Mesothelial cell of epicardium (in vitro differentiated cells): ENCODE results near the gene FZD7. TPM values are rescaled to one million over a fixed set of nuclear protein-coding genes. Genes with fewer than 3 reads are reported as not detected.

ENCODE experiments used
- DNase-seq, 2 experiments: peaks; one replicate each; pipeline ENCODE4 v3.0.0; 2021; ENCODE audit warnings: low spot score in 2 of 2; ENCODE audit not compliant: unreplicated experiment in 2 of 2
- H3K27ac Mint-ChIP-seq: 2 replicates; pipeline ENCODE4 v1.8.0; 2021; ENCODE audit warnings: mixed read lengths
- H3K27me3 Mint-ChIP-seq: 2 replicates; pipeline ENCODE4 v1.8.0; 2021; ENCODE audit warnings: low read depth, mixed read lengths
- H3K36me3 Mint-ChIP-seq: 2 replicates; pipeline ENCODE4 v1.8.0; 2021; ENCODE audit warnings: mixed read lengths
- H3K4me1 Mint-ChIP-seq: 2 replicates; pipeline ENCODE4 v1.8.0; 2021; ENCODE audit warnings: mixed read lengths
- H3K4me3 Mint-ChIP-seq: 2 replicates; pipeline ENCODE4 v1.8.0; 2021; ENCODE audit warnings: mild to moderate bottlenecking, moderate library complexity, mixed read lengths
- H3K9me3 Mint-ChIP-seq: 2 replicates; pipeline ENCODE4 v1.8.0; 2021; ENCODE audit warnings: mixed read lengths
- total RNA-seq: library from RNA; stranded (reverse); gene quantifications from 3 replicates; pipeline ENCODE4 v1.2.1, GENCODE V29; 2021
- TF ChIP-seq, protein P1 (sequence below): fragments of 200-600 bp; sonication (generic); IDR thresholded peaks from one replicate; pipeline ENCODE4 v1.5.0; 2021; ENCODE audit warnings: antibody characterized with exemption; ENCODE audit not compliant: unreplicated experiment

The FZD7 gene
- total RNA-seq, 1 donor from 2014 or later: 132 TPM

DNA sequence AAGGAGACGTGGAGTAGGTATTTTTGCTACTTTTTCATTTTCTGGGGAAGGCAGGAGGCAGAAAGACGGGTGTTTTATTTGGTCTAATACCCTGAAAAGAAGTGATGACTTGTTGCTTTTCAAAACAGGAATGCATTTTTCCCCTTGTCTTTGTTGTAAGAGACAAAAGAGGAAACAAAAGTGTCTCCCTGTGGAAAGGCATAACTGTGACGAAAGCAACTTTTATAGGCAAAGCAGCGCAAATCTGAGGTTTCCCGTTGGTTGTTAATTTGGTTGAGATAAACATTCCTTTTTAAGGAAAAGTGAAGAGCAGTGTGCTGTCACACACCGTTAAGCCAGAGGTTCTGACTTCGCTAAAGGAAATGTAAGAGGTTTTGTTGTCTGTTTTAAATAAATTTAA, 3.4 kb downstream of the FZD7 start:
- Mint-ChIP-seq H3K36me3 (peaks cover 9% of the 10 kb centered on the region), H3K27me3 (no peaks in the 10 kb centered on the region), H3K27ac (no peak overlapping the region), H3K4me1 (peaks cover 31% of the 10 kb centered on the region), H3K4me3 (no peak overlapping the region), H3K9me3 (no peaks in the 10 kb centered on the region)
- TF ChIP-seq, protein P1, sequence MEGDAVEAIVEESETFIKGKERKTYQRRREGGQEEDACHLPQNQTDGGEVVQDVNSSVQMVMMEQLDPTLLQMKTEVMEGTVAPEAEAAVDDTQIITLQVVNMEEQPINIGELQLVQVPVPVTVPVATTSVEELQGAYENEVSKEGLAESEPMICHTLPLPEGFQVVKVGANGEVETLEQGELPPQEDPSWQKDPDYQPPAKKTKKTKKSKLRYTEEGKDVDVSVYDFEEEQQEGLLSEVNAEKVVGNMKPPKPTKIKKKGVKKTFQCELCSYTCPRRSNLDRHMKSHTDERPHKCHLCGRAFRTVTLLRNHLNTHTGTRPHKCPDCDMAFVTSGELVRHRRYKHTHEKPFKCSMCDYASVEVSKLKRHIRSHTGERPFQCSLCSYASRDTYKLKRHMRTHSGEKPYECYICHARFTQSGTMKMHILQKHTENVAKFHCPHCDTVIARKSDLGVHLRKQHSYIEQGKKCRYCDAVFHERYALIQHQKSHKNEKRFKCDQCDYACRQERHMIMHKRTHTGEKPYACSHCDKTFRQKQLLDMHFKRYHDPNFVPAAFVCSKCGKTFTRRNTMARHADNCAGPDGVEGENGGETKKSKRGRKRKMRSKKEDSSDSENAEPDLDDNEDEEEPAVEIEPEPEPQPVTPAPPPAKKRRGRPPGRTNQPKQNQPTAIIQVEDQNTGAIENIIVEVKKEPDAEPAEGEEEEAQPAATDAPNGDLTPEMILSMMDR: no peak
- no peak for DNase-seq

DNA sequence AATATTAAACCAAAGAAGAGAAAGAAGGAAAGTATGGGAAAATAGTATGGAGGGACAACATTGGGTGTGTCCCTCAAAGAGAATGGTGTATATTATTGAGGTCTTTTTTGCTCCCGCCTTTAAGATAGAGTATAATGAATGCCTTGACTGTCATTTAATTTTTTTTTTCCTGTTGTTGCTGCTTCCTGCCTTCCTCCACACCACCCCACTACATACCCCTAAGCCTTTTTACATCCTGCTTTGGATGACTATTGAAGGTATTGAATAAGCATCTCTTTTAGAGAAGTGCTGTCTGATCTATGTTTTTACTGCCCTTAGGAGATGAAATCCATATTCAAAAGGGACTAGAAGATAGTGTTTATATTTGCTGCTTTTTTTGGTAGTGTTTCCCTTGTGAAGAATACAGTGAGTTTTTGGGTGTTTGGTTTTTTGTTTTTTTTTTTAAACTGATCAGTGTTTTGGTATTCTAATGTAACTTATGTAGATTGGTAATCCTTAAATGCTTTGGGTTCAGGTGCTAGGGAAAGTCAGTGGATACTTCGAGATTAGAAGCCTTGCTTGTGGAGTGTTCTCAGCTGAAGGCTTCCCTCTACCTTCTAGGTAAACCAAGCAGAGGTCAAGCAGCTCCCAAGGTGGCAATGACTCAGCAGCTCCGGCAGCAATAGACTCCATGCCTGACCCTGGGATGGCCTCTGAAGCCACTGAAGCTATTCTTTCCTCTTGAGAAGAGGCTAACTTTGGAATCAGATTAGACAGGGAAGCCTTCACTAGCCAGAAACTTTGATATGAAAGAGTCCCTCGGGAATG, 5.0 kb downstream of the FZD7 start:
- no peak for DNase-seq
- peaks cover 25% of the 10 kb centered on the region for H3K4me1 Mint-ChIP-seq
- H3K4me3 Mint-ChIP-seq: peak overlapping the region; percentile 72
- no peaks in the 10 kb centered on the region for H3K27me3 Mint-ChIP-seq
- peak overlapping the region; percentile 83 for H3K27ac Mint-ChIP-seq
- no peaks in the 10 kb centered on the region for H3K9me3 Mint-ChIP-seq
- peaks cover 9% of the 10 kb centered on the region for H3K36me3 Mint-ChIP-seq
- TF ChIP-seq, protein P1: no peak

DNA sequence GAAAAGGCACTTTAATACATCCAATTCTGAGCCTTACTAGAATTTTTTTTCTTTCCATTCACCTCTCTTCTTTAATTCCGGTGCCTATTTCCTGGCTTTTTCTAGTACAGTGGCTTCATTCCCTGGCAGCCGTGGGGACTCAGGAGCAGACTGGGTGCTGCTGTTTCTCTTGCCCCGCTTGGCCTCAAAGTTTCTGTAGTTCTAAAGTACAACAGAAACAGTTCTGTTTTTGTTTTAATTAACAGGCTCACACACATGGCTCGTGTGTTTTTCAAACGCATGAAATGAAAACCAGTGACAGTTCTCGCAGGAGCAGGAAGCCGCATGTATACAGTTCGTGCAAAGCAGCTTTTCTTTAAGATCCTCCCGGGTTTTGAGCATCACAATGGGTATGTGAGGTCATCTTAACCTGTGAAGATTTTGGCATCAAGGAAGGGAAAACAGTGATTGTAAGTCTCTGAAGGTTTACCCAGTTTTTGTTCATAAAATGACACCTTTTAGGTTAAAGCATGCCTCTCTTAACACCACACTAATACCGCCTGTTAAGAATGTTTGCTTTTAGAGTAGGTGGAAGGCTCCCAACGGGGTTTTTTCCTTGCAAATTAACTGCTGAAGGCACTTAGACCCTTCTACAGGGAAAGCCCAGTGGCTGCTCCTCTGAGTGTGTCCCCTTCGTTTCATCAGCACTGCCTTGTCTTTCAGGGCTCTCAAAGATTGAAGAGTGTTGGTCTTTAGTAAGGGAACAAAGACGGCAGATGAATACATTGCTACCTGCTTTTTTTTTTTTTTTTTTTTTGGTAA, 5.8 kb downstream of the FZD7 start:
- no peaks in the 10 kb centered on the region for H3K9me3 Mint-ChIP-seq
- H3K27ac Mint-ChIP-seq: peak overlapping the region; percentile 69
- H3K36me3 Mint-ChIP-seq: peaks cover 9% of the 10 kb centered on the region
- TF ChIP-seq, protein P1: no peak
- no peaks in the 10 kb centered on the region for H3K27me3 Mint-ChIP-seq
- H3K4me3 Mint-ChIP-seq: peak overlapping the region; percentile 72
- H3K4me1 Mint-ChIP-seq: peaks cover 25% of the 10 kb centered on the region
- no peak for DNase-seq

DNA sequence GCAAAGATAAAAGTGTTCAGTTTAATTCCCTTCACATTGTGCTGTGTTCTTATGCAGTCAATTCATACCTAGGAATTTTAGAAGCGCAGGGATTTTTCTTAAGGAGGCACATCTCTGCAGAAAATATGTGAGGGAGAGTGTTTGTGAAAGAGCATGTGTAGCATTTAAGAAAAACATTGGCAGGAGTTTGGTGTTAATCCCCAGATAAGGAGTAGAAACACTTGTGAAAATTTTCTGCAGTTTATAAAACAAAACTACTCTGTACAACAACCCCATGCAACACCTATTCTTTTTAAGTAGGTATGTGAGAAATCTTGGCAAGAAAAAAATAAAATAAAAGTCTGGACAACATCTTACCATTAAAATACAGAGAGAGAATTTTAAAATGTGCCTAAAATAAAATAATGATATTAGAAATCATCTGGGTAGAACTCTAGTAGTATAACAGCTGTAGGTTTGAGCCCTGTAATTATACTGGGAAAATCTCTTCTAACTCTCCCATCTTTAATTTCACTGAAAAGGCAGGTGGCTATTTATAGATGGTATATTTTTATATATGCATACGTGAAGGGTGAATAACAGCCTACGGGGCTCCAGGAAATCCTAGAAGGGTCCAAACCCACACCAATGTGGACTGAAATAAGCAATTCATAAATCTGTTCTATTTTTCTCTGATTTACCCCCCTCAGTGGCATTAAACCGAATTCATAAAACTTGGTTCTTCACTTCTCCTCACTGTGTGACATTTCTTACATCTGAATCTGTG, 6.6 kb downstream of the FZD7 start:
- DNase-seq: no peak
- Mint-ChIP-seq H3K4me3 (peak overlapping the region; percentile 72), H3K36me3 (peaks cover 9% of the 10 kb centered on the region), H3K27ac (peak overlapping the region; percentile 51), H3K9me3 (no peaks in the 10 kb centered on the region), H3K4me1 (peaks cover 25% of the 10 kb centered on the region), H3K27me3 (no peaks in the 10 kb centered on the region)
- TF ChIP-seq, protein P1: no peak

DNA sequence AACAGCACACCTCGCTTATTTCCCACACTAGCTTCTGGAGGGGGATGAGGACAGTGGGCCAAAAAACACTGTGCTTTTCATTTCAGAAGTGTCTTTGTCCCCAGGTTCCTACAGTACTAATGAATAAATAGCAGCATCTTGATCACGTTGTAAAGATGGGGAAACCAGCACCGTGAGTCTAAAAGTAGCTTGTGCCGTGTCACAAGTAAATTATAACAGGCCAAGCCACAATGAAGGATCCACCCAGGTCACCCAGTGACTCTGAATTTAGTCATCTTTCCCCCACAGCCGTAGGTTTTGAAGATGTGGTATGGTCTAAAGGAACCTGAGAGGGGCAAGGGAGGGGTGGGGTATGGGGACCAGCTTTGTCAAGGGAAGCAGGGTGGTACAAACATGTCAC, 8.8 kb downstream of the FZD7 start:
- no peak overlapping the region for H3K4me3 Mint-ChIP-seq
- no peaks in the 10 kb centered on the region for H3K9me3 Mint-ChIP-seq
- no peak for DNase-seq
- peaks cover 33% of the 10 kb centered on the region for H3K4me1 Mint-ChIP-seq
- peaks cover 8% of the 10 kb centered on the region for H3K36me3 Mint-ChIP-seq
- H3K27ac Mint-ChIP-seq: no peak overlapping the region
- H3K27me3 Mint-ChIP-seq: no peaks in the 10 kb centered on the region
- TF ChIP-seq, protein P1: no peak
